Parathyroid adenoma (tissue), 2 donors: Measurements from ENCODE around the gene LRRC1.

Experiments
- H2AFZ ChIP-seq: fragments of 300-600 bp; sonication (generic); one replicate; pipeline ENCODE4 v1.7.0; 2017; ENCODE audit warnings: antibody characterized with exemption, mild to moderate bottlenecking
- H3K27ac ChIP-seq: fragments of 300-600 bp; sonication (generic); one replicate; pipeline ENCODE4 v1.7.0; 2017
- H3K27me3 ChIP-seq: fragments of 300-600 bp; sonication (generic); one replicate; pipeline ENCODE4 v1.7.0; 2017; ENCODE audit warnings: low read length; ENCODE audit not compliant: control insufficient read depth, insufficient read depth
- H3K36me3 ChIP-seq: fragments of 300-600 bp; sonication (generic); one replicate; pipeline ENCODE4 v1.7.0; 2017; ENCODE audit warnings: low read length; ENCODE audit not compliant: control insufficient read depth, insufficient read depth
- H3K4me1 ChIP-seq: fragments of 300-600 bp; sonication (generic); one replicate; pipeline ENCODE4 v1.7.0; 2017; ENCODE audit warnings: control low read depth
- H3K4me2 ChIP-seq: fragments of 300-600 bp; sonication (generic); one replicate; pipeline ENCODE4 v1.7.0; 2017; ENCODE audit warnings: low read length
- H3K4me3 ChIP-seq: fragments of 300-600 bp; sonication (generic); one replicate; pipeline ENCODE4 v1.7.0; 2017; ENCODE audit warnings: low read depth, low read length
- H3K79me2 ChIP-seq: fragments of 300-600 bp; sonication (generic); one replicate; pipeline ENCODE4 v1.7.0; 2017; ENCODE audit warnings: control low read depth
- H3K9ac ChIP-seq: fragments of 300-600 bp; sonication (generic); one replicate; pipeline ENCODE4 v1.7.0; 2017; ENCODE audit warnings: mild to moderate bottlenecking
- H3K9me3 ChIP-seq: fragments of 300-600 bp; sonication (generic); one replicate; pipeline ENCODE4 v1.7.0; 2017; ENCODE audit warnings: low read length; ENCODE audit not compliant: control insufficient read depth
- TF ChIP-seq, protein P1 (sequence below): fragments of 300-600 bp; sonication (generic); IDR thresholded peaks from one replicate; pipeline ENCODE4 v1.7.0; 2017; ENCODE audit warnings: antibody characterized with exemption, mild to moderate bottlenecking
- donor health status: primary hyperparathyroidism.

The LRRC1 gene

DNA sequence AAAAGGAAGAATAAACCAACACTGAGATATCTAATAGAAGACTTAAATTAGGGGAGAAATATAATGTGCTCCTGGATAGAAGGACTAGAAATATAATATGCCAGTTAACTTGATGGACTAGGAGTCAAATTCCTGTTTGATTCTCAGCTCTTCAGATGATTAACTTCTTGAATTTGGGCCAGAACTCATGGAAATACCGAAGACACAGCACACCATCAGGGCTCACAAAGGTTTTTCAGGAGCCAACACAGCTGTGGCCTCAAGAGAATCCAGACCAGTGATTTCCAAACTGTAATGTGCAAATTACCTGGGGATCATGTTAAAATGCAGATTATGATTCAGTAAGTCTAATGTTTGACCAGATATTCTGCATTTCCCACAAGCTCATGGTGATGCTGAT is 33.8 kb upstream of the LRRC1 start:
- Histone ChIP-seq H2AFZ (no peak overlapping the region), H3K9me3 (no peaks in the 10 kb centered on the region), H3K27me3 (no peaks in the 10 kb centered on the region), H3K4me3 (no peak overlapping the region), H3K9ac (no peak overlapping the region), H3K27ac (no peak overlapping the region), H3K4me2 (no peak overlapping the region), H3K4me1 (no peaks in the 10 kb centered on the region), H3K36me3 (no peaks in the 10 kb centered on the region), H3K79me2 (no peaks in the 10 kb centered on the region)
- TF ChIP-seq, protein P1, sequence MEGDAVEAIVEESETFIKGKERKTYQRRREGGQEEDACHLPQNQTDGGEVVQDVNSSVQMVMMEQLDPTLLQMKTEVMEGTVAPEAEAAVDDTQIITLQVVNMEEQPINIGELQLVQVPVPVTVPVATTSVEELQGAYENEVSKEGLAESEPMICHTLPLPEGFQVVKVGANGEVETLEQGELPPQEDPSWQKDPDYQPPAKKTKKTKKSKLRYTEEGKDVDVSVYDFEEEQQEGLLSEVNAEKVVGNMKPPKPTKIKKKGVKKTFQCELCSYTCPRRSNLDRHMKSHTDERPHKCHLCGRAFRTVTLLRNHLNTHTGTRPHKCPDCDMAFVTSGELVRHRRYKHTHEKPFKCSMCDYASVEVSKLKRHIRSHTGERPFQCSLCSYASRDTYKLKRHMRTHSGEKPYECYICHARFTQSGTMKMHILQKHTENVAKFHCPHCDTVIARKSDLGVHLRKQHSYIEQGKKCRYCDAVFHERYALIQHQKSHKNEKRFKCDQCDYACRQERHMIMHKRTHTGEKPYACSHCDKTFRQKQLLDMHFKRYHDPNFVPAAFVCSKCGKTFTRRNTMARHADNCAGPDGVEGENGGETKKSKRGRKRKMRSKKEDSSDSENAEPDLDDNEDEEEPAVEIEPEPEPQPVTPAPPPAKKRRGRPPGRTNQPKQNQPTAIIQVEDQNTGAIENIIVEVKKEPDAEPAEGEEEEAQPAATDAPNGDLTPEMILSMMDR = no peak

DNA sequence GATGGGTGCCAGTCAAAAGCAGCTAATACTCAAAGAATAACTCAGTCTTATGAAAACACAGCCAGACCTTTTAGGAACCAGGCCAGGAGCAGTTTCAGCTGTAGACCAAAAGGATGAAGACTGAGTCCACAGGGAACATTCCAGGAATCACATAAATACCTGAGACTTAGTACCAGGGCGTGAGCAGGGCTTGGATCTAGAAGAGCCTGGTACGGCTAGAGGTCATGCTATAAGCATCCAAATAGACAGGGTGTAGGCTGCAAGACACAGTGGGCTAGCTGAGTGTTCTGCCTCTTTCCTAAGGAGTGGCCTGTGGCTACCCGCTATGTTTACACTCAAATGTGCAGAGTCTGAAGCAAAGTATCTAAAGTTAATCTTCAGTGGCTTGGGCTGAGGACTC is 29.5 kb upstream of the LRRC1 start:
- H3K4me2 ChIP-seq = no peak overlapping the region
- no peak overlapping the region for H3K9ac ChIP-seq
- no peaks in the 10 kb centered on the region for H3K79me2 ChIP-seq
- no peak overlapping the region for H3K27ac ChIP-seq
- no peak overlapping the region for H2AFZ ChIP-seq
- no peaks in the 10 kb centered on the region for H3K36me3 ChIP-seq
- no peaks in the 10 kb centered on the region for H3K27me3 ChIP-seq
- H3K4me3 ChIP-seq = no peak overlapping the region
- TF ChIP-seq, protein P1 = no peak
- no peaks in the 10 kb centered on the region for H3K9me3 ChIP-seq
- H3K4me1 ChIP-seq = no peaks in the 10 kb centered on the region

DNA sequence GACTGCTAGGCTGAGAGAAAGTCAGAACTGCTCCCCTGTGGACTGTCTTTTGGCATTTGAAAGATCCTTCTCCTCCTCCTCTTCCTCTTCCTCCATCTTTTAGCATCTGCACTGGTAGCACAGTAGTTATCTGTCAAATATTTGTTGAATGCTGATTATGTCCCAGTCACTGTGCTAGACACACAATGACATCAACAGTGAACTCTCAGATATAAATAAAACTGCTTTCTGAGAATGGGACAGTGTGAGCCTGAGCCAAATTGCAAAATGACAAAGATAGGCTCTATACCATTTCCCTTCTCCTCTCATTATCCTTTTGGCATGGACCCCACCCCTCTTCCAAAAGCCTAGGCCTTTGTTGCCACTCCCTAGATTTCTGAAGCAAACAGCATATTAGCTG is 27.9 kb upstream of the LRRC1 start:
- H2AFZ ChIP-seq = no peak overlapping the region
- no peak overlapping the region for H3K4me2 ChIP-seq
- no peak overlapping the region for H3K9ac ChIP-seq
- H3K79me2 ChIP-seq = no peaks in the 10 kb centered on the region
- H3K36me3 ChIP-seq = no peaks in the 10 kb centered on the region
- no peaks in the 10 kb centered on the region for H3K4me1 ChIP-seq
- no peaks in the 10 kb centered on the region for H3K9me3 ChIP-seq
- H3K27me3 ChIP-seq = no peaks in the 10 kb centered on the region
- no peak overlapping the region for H3K4me3 ChIP-seq
- TF ChIP-seq, protein P1 = no peak
- H3K27ac ChIP-seq = no peak overlapping the region

DNA sequence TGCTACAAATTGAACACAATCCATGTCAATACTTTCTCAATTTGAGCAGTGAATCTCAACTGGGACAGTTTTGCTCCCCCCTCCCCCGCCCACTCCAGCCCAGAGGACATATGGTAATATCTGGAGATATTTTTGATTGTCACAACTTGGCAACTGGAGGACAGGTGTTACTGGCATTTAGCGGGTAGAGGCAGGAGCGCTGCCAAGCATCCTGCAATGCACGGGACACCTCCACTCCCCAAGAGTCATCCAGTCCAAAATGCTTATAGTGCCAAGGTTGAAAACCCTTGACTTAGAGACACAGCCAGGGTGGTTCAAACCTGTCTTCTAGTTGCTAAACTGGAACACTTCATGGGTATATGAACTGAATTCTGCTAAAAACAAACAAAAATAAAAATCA is 26.9 kb upstream of the LRRC1 start:
- TF ChIP-seq, protein P1 = no peak
- H3K27me3 ChIP-seq = no peaks in the 10 kb centered on the region
- no peaks in the 10 kb centered on the region for H3K79me2 ChIP-seq
- H2AFZ ChIP-seq = no peak overlapping the region
- H3K4me3 ChIP-seq = no peak overlapping the region
- H3K4me1 ChIP-seq = no peaks in the 10 kb centered on the region
- no peak overlapping the region for H3K9ac ChIP-seq
- H3K27ac ChIP-seq = no peak overlapping the region
- no peaks in the 10 kb centered on the region for H3K9me3 ChIP-seq
- H3K36me3 ChIP-seq = no peaks in the 10 kb centered on the region
- H3K4me2 ChIP-seq = no peak overlapping the region

DNA sequence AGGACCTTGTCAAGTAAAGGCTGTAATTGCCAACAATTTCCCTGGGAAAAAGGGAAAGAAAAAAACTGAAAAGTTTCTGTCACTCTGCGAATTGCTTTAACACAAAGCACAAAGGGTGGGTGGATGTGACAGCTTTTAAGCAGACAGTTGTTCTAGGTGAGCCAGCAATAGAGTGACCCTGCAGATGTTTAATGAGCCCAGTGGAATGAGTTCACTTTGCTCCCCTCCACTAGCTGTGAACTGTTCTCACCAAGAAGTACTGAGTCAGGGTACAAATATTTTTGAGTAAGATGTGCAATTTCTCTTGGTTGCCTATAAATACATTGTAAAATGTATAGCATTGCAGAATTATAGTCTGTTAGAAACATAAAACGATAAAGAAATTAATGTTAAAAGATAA is 26.2 kb upstream of the LRRC1 start:
- TF ChIP-seq, protein P1 = no peak
- H3K36me3 ChIP-seq = no peaks in the 10 kb centered on the region
- H3K27me3 ChIP-seq = no peaks in the 10 kb centered on the region
- no peaks in the 10 kb centered on the region for H3K9me3 ChIP-seq
- H3K9ac ChIP-seq = no peak overlapping the region
- H3K79me2 ChIP-seq = no peaks in the 10 kb centered on the region
- H3K27ac ChIP-seq = no peak overlapping the region
- no peaks in the 10 kb centered on the region for H3K4me1 ChIP-seq
- no peak overlapping the region for H2AFZ ChIP-seq
- H3K4me3 ChIP-seq = no peak overlapping the region
- no peak overlapping the region for H3K4me2 ChIP-seq
